ENCODE data around the gene RNF111.

- TF ChIP-seq HMGN3 (IDR thresholded peaks at IDR 0.05; ENCODE audit: borderline replicate concordance, extremely low read depth, insufficient read length, low read depth, low read length) (no peak), ZC3H4 (CRISPR knock-in tag; IDR thresholded peaks at IDR 0.05; ENCODE audit: borderline replicate concordance) (no peak), ZNF398 (CRISPR knock-in tag; IDR thresholded peaks at IDR 0.05) (no peak), TCF7 (IDR thresholded peaks at IDR 0.05; ENCODE audit: borderline replicate concordance) (no peak), SMARCE1 (IDR thresholded peaks at IDR 0.05) (no peak), GABPA (tag; conservative IDR thresholded peaks at IDR 0.05; ENCODE audit: low read depth) (no peak), CTCF (IDR thresholded peaks at IDR 0.05 in 2 of 3, conservative IDR thresholded peaks at IDR 0.05 in 1 of 3; ENCODE audit: insufficient read depth in 2 of 3, low read depth in 1 of 3, low read length in 3 of 3) (no peak), GATAD2B (IDR thresholded peaks at IDR 0.05; ENCODE audit: borderline replicate concordance) (no peak), NUFIP1 (IDR thresholded peaks at IDR 0.05; ENCODE audit: partially characterized antibody) (no peak)
Measured at GRCh38 chr15:58999694-59000093, 12.2 kb downstream of the RNF111 start.

Data from K562 (cell line).